Vagina (tissue), 2 donors: Measurements from ENCODE around the gene CREM.

Experiments
- CTCF ChIP-seq, 3 experiments: fragments of 450-650 bp in 2 of 3; fragments of 200-600 bp in 1 of 3; sonication (generic) in 1 of 3; IDR thresholded peaks; one replicate each; pipeline ENCODE4 v1.5.1; 2017 to 2019; ENCODE audit warnings: antibody characterized with exemption in 3 of 3, mild to moderate bottlenecking in 2 of 3, moderate library complexity in 2 of 3
- POLR2A ChIP-seq, 2 donors: fragments of 450-650 bp; IDR thresholded peaks; one replicate each; pipeline ENCODE4 v1.6.1; 2017; ENCODE audit warnings: antibody characterized with exemption in 2 of 2, mild to moderate bottlenecking in 2 of 2, moderate library complexity in 2 of 2

GRCh38 chr10:35097510-35097909 lies 29.1 kb upstream of the CREM start:
- no peak for TF ChIP-seq POLR2A (IDR thresholded peaks at IDR 0.05)
- TF ChIP-seq CTCF (IDR thresholded peaks at IDR 0.05): no peak
